NCI-H1417 treated with DMSO at 0.1 percent for 48 hours (cell line): Measurements from ENCODE around the gene PLCD1.
"Not testable (repeated sequence)": the region's sequence is repeated elsewhere in the genome, so short reads cannot be mapped to it uniquely, and the experiment has no call there.

Source experiments
- DNase-seq: peaks from one replicate; lab custom pipeline; 2025; lab: John Stamatoyannopoulos, UW

Gene PLCD1

DNA sequence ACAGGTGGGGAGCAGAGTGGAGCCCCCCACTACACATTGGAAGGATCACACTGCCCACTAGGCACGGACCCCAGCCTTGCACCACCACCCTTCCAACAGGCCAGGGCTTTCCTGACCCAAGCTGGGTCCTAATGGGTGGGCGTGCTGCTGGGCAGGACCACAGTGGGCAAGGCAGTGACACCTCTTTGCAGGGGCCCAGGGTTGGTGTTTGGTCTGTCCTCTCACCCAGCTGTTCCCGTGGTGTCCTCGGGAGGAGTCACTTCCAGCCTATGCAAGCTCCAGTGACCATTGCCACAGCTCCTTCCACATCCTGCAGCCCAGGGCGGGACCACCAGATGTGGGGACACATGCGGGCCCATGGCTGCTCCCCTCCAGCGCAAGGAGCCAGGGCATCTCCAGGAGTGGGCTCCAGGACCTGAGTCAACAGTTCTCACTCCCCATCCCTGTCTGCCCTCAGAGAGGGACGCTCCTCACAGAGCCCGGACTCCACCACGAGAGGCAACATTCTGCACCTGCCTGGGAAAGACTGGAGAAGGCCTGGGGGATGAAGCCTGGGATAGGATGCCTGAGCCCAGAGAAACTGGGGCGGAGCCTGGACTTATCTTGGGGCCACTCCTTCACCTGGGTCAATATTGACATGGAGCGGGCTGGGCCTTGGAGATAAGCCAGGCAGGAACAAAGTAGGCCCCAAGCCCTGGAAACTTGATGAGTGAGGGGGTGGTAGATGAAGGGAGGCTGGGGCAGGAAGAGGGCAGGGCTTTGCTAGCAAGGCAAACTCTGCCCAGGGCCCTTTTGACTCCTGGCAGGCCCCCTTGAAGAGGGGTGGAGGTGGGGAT, 42.7 kb downstream of the PLCD1 start:
- DNase-seq = no peak

DNA sequence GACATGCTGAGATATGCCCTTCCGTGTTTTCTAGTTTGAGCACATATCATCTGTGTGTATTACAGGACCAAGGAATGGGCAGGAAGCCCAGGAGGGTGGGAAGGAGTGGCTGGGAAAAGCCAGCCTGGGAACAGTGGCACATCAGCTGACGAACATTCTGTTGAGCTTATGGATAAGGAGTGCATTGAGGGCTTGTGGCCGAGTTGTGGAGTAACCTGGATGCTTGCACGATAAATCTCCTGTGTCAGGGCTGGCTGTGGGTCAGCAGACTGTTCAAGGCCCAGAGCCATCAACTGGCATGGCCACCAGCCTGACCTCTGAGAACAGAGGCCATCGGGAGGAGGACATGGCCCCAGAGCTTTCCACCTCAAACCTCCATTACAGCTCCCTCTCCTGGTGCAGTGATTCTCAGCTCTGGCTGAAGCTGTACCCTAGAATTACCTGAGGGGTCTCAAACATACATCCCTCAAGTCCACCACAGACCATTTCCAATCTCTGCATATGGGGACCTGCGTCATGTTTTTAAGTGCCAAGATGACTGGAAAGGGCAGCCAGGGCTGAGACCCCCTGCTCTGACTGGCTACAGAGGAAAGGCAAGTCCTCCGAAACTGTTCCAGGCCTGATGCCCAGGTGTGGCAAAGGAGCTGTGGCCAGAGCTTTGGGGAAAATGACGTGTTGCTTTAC, 43.7 kb downstream of the PLCD1 start:
- DNase-seq = no peak

DNA sequence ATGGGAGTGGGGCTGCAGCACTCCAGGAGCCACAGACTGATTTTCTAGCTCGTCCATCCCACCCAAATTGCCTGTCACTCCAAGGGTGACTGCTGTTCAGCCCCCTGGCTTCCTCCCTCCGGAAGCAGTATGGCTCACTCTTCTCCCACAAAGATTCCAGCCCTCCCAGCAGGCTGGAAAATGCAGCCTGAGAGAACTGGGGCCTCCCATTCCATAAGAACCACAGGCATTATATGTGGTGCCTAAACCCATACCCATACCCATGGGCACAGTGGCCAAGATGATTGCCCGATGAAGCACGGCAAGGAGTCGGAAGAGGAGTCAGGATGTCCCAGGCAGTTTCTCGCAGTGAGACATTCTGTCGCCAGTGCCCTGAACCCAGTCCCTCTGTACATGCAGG, 44.8 kb downstream of the PLCD1 start:
- no peak for DNase-seq

DNA sequence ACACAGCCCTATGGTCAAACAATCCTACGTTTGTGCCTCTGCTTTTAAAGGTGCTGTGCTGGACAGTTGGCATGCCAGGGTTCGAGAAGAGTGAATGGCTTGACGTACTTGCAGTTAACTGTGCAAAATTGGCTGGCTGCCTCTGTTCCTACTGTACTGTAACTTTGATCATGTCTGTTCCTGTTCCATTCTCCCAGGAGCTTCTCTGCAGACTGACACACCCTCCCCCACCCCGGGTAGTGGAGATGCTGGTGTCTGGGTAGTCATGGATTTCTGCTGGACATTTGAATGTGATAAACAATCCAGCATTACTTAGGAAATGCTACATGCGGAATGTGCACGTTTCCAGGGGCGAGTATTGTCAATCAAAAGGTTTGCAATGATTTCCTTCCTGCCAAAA, 45.4 kb downstream of the PLCD1 start:
- DNase-seq = no peak

DNA sequence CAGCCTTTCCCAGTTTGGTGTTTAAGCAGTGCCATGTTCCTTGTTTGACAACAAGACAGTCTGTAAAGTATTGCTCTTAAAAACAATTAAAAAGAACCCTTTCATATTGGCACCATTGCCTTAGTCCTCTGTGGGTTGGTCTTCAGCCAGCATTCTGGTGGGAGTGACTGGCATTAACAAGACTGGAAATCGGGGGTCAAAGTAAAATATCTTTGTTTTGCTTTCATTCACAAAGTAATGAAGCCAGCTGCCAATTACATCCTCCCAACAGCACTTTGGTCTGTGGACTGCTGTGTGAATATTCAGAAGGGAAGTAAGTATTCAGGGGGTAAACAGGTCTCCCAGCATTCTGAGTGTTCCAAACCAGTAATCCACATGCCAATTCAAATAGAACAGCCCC, 47.1 kb downstream of the PLCD1 start:
- DNase-seq = no peak

DNA sequence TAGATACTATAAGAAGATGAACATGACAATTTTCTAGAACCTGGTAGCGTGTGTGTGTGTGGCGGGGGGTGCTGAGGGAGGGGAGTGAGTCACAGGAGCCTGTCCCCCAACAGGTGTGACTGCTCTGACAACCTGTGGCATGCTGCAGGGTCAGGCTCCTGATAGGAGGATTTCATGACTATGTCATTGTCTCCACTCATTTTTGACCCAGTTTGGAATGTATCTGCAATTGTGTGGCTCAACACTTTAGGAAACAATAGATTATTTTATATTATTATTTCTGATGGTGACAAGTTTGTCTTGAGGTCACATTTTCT, 48.1 kb downstream of the PLCD1 start:
- DNase-seq = no peak

DNA sequence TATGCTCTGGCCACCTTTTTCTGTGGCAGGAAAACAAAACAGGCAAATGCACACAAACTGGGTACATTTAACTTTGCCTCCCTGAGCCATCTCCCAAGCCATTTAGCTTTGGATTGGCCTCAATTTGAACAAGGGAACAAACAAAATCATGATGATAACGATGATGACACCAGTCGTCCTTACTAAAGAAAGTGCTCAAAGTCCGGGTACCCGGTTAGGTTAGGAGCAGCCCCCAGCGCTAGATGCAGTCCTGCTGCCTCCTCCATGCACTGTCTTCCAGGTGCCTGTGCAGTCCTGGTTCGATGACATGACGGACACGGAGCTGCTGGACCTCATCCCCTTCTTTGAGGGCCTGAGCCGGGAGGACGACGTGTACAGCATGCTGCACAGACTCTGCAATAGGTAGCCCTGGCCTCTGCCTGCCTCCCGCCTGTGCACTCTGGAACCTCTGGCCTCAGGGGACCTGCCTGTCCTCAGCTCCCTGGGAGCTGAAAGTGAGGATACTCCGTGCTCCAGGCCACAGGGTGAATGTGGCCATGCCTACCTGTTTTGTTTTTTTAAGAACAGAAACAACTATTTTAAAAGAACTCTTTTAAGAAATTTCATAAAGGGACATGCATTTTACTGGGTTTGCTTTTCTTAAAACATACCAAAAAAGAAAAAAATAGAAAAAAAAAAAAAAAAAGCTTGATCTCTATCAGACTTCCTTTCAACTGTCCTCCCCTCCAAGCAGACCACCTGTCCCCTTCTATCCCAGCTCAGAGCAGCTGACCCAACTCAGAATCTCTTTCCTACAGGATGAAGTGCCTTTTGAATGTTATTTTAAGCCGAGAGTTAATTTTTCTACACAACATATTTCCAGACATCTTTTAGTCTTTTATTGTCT, 48.7 kb downstream of the PLCD1 start:
- DNase-seq = no peak

DNA sequence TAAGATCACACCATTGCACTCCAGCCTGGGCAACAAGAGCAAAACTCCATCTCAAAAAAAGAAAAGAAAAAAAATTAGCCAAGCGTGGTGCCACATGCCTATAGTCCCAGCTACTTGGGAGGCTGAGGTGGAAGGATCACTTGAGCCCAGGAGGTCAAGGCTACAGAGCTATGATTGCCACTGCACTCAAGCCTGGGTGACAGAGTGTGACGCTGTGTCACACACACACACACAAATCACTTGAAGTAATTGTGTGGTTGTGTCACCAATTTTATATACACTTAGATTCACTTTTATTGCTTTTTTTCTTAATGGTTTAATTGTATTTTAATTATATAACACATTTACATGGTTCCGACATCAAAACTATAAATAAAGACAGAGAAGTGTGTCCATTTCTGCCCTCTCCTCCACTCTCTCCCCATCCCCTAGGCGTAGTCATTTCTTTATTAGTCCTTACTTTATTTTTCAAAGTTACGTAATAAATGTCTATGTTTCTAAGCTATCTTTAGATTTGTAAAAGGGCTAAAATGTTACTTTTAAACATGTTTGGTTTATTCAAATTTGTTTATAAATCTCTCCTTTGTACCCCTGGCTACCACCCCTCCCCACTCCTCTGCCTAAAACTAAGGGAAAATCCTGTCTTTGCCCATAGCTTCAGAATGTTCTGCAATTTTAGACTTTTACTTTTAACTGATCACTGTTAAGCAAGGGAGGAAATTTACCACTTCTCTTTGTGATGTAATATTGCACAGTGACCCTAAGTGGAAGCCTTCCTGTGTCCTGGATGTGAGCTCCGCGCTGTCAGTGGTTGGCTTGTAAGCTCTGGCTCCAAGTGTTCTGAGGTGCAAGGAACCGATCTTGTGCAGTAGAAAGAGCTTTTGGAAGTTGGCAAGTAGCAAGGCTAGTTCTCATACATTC, 49.6 kb downstream of the PLCD1 start:
- no peak for DNase-seq

DNA sequence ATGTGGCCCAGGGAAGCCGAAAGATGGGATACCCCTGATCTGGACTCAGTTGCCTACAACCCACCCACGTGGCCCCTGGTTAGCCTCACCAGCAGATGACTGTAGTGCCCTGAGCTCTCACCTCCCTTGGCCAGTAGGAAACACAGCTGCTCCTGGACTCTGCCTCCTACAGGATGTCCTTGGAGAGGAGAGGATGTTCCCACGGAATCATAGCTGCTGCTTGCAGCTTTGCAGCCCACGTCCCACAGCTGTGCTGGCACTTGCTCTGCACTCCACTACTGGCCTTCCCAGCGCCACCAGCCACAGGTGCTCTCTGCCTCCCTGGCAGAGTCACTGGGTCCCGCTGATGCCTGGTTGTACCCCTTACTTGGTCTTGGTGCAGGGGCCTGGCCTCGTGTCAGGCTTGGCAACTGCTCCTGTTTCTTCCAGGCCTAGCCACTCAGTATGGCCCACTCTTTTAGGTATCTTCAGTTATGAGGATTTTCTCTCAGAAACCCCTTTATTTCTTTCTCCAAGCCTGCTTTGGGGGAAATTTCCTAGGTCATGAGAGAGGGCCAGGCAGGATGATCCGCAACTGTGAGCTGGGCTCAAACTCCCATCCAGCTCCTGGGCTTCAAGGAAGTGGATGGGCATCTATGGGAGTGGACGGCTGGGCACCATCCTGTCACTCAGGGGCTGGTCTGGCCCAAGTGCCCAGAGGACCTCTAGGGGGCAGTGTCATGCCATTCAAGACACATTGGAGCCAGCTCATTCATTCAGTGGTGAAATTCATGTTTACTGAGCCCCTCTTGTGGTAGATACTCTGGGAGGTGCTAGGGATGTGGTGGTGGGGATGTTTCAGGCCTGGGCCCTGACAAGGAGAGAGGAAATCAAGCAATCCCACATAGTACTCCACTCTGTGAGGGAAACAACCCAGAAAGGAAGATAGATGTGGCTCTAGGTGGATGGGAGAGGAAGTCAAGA, 55.0 kb downstream of the PLCD1 start:
- DNase-seq = no peak

DNA sequence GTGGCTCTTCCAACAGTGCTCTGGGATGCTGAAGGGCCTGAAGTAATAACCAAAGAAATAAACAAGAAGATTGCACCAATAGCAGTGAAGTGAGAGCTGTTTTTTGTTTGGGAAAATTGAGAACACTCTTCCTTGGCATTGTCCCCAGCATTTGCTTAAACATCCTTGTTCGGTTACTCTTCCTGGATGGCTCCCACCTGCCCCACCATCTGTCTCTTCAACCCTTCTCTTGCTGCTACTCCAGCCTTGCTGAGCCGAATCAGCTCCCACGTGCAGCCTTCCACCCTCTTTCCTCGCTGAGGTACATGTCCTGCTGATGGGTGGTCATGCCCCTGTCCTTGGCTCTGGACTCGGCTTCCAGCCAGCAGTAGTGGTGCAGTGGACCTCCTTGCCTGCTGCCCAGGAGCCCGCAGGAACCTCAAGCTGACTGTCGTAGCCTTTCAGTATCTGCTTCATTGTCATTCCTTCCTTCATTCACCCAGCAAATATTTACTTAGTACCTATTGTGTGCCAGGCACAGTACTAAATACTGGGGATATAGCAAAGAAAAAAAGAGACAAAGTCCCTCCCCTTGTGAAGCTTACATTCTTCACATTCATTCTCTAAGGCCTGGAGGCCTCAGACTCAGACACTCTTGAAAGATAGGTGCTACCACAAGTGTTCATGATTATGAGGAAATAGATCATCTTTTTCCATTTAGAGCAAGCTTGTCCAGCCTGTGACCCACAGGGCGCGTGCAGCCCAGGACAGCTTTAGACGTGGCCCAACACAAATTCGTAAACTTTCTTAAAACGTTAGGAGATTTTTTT, 56.0 kb downstream of the PLCD1 start:
- no peak for DNase-seq

DNA sequence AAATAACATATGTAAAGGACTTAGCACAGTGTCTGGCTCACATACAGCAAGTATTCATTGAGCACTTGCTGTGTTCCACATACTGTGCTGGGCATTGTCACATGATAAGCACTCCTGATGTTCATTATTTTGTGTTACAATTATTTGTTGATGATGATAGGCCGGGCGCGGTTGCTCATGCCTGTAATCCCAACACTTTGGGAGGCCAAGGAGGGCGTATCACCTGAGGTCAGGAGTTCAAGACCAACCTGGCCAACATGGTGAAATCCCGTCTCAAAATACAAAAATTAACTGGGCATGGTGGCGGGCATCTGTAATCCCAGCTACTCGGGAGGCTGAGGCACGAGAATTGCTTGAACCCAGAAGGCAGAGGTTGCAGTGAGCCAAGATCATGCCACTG, 57.4 kb downstream of the PLCD1 start:
- not testable (repeated sequence) for DNase-seq

DNA sequence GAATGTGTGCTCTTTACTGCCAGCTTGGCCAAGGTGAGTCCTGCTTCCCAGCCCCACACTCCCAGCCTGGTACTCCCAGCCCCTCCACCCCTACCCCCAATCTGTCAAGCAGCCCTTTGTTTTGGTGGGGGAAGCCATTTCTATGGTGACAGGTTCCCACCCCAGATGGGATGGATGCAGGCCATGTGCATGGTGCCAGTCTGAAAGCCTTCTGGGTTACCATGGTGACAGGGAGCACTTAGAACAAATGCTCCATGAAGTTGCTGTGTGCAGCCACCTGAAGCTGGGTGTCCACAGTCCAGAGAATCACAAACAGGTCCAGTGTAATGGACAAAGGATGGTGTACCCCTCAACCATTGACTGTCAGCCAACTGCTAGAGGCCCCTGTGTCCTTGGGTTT, 58.0 kb downstream of the PLCD1 start:
- DNase-seq = no peak

DNA sequence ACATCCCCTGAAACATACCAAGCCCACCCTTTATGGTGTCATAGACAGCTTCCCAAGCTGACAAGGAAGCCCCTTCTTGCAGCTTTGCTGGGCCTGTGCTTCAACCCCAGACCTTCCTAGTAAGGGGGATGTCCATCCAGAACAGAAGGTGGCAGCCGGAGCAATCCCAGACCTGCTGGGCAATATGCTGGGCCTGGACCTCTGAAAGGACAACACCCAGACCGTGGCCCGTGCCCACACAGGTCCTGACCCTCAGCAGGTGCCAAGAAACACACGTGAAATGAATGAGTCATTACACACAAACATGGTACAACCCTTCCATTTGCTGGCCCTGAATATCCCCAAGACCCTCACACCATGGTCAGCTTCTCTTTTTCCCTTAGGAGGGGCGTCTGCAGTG, 58.6 kb downstream of the PLCD1 start:
- no peak for DNase-seq

DNA sequence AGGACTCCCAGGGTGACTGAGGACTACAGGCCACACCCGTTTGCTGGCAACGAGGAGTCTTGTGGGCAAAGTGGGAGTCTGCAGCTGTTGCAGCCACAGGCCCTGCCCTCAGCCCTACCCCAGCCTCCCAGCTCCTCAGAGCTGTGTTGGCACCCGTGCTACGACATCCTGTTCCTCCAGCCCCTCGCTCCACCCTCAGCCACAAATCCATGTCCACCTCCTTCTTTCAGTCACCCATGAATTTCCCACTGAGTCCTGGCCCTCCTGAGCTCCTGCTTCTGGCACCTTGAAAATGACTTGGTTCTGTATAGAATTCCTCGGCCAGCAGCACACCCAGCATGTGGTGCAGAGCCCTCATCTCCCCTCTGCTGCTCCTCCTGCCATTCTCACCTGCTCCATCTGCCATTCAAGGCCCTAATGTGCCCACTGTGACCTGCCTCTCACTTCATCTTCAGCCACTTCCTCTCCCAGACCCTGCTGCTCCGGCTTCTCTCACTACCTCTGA, 59.8 kb downstream of the PLCD1 start:
- DNase-seq = no peak

DNA sequence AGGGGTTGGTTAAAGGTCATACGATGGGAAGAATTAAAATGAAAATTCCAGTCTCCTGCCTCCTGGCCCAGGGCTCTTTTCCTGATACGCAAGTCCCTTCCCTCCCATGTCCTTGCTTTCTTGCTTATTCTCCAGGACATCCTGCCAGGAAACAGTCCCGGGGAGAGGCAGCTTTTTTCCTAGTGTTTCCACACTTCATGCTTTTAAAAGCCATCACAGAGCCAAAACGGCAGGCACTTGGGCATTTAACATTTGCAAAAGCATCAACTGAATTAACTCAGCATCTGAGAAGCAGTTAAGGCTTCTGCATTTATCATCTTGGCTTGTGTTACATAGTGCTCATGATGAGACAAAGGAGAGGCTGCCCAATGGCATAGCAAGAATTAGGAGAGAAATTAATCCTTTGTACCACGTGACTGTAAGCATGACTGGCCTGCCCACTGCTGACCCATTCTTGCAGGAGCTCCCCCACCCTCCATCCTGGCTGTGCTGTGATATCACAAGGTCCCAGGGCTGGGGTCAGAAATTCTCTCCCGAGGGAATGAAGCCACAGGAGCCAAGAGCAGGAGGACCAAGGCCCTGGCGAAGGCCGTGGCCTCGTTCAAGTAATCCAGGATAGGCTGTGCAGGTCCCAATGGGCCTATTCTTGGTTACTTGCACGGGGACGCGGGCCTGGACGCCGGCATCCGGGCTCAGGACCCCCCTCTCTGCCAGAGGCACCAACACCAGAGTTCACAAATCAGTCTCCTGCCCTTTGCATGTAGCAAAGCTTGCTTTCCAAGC, 60.4 kb downstream of the PLCD1 start:
- no peak for DNase-seq

DNA sequence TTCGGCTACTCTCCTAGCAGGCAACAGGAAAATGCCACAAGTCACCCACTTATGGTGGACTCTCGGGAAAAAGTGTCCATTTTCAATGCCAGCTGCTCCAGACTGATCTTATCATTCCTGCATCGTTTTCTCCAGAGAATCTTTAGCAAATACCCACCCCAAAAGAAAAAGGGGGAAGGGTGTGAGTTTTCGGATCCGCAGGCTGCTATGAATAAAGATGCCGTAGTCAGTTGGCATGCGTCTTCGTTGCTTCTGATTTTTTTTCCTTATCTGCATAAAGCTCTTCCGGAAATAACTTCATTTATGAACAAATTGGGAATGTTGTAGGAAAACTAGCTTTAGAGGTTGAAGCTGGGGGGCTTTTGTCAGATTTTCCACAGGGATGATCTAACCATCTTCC, 61.2 kb downstream of the PLCD1 start:
- DNase-seq = no peak

DNA sequence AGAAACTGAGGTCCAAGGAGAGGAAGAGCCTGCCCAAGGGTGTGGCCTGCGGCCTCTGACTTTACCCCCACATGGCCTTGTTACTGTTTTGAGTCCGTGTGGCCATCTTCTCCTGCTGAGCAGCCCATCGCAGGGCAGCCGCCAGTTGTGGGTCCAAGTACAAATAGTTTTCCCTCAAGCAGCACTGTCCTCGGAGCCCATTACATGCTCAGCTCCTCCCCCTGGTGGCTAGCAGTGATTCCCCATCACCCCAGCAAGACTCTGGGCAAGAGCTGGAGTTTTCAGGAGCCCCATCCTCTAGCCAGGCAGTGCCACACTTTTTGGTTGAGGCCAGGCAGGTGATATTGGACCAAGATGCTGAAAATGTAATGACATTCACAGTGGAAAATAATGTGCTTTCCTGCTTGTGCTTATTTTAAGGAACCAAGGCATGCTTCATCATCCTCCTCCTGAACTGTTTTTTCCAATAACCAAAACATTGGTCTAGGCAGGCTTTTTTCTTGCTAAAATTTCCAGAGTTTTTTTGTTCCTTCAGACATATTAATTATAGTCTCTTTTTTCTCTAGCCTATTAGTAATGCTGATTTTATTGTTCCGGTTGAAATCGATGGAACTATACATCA, 62.1 kb downstream of the PLCD1 start:
- no peak for DNase-seq

DNA sequence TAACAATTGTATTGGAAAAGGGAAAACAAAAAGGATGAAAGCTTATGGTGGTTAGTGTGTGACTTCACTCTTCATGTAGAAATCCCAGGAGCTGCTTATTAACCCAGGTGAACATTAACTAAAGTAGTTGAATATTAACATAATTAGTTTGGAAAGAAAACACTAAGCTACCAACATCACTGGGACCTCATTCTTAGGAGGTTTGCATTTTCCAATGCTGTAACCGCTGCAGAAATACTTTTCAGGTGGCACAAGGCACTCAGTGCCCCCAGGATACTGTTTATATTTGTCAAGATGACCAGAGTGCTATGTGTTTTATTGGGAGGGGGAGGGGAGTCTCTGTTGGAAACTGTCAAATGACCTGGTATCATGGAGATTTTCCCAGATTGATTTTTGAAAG, 64.7 kb downstream of the PLCD1 start:
- no peak for DNase-seq
